HCT116 (cell line): ENCODE measurements around the gene EIF2B4. TPM values are rescaled to one million over a fixed set of nuclear protein-coding genes. Genes with fewer than 3 reads are reported as not detected.
A peak's percentile ranks its signal among the peaks of the same experiment; 100 is the strongest.

Source experiments
- ATAC-seq: fragments of 200-7000 bp; cut with Tn5 transposase; 2 replicates; pipeline ENCODE4 v1.9.1; 2020; ENCODE audit warnings: mild to moderate bottlenecking, moderate library complexity
- BruUV-seq: library from RNA; stranded (reverse); fragments of 400-500 nt; replicated peaks from 2 replicates; lab custom pipeline; 2021; lab: Mats Ljungman, UMichigan
- CTCF ChIA-PET: fragments of 300-600 bp; sonication (Branson Sonifier 250); formaldehyde crosslinking; loops from one replicate; lab custom pipeline; 2021; ENCODE audit warnings: antibody characterized with exemption; lab: Charles Lee
- POLR2A ChIA-PET: fragments of 300-600, 350-600 bp; sonication (Branson Sonifier 250); formaldehyde crosslinking; loops from one replicate; lab custom pipeline; 2021; ENCODE audit warnings: antibody characterized with exemption; lab: Charles Lee
- RAD21 ChIA-PET, 2 experiments: fragments of 300-600 bp; sonication (Branson Sonifier 250); formaldehyde crosslinking; loops; one replicate each; lab custom pipeline; 2023; ENCODE audit warnings: low total read pairs in 2 of 2; ENCODE audit not compliant: uncharacterized antibody in 2 of 2, unreplicated experiment in 2 of 2, low non-redundant PET in 1 of 2; lab: Charles Lee
- DNase-seq: peaks from one replicate; pipeline ENCODE4 v3.0.0-alpha.2; 2010; ENCODE audit warnings: low read depth, low spot score
- H2AFZ ChIP-seq: fragments of 200-600 bp; shearing (Covaris generic), sonication (generic); 2 replicates; pipeline ENCODE4 v1.6.1; 2017; ENCODE audit warnings: low read depth, mixed run types, mixed read lengths, antibody characterized with exemption, low read length; ENCODE audit not compliant: poor library complexity, severe bottlenecking
- H3K27ac ChIP-seq: 2 replicates; pipeline ENCODE4 v1.5.1; 2012; ENCODE audit warnings: low read depth, low read length
- H3K27me3 ChIP-seq: fragments of 200-600 bp; sonication (generic); 2 replicates; pipeline ENCODE4 v1.6.1; 2016; ENCODE audit warnings: mixed run types, low read length, mixed read lengths; ENCODE audit not compliant: insufficient read depth
- H3K36me3 ChIP-seq, 2 experiments: fragments of 200-500 bp in 1 of 2; fragments of 200-600 bp in 1 of 2; sonication (Bioruptor generic) in 1 of 2; sonication (generic) in 1 of 2; 2 replicates each; pipeline versions ENCODE4 v1.5.1 to v1.6.1; 2014 to 2016; ENCODE audit warnings: low read length in 2 of 2, inconsistent platforms in 1 of 2, mixed read lengths in 1 of 2, mixed run types in 1 of 2; ENCODE audit not compliant: insufficient read depth in 2 of 2, control insufficient read depth in 1 of 2
- H3K4me1 ChIP-seq, 2 experiments: fragments of 200-600 bp in 1 of 2; sonication (generic) in 1 of 2; 2 replicates each; pipeline versions ENCODE4 v1.5.1 to v1.6.1; 2012 to 2017; ENCODE audit warnings: low read length in 2 of 2, inconsistent platforms in 1 of 2, mild to moderate bottlenecking in 1 of 2, mixed read lengths in 1 of 2, mixed run types in 1 of 2, moderate library complexity in 1 of 2; ENCODE audit not compliant: insufficient read depth in 2 of 2, control insufficient read depth in 1 of 2
- H3K4me2 ChIP-seq: fragments of 200-600 bp; sonication (generic); 2 replicates; pipeline ENCODE4 v1.6.1; 2017; ENCODE audit warnings: mixed run types, low read length, mixed read lengths
- H3K4me3 ChIP-seq, 2 experiments: fragments of 200-600 bp in 1 of 2; sonication (generic) in 1 of 2; replicated peaks in 1 of 2; 2 replicates each; pipeline ENCODE4 v1.5.1; 2011 to 2016; ENCODE audit warnings: low read length in 2 of 2, control low read depth in 1 of 2, low read depth in 1 of 2, mild to moderate bottlenecking in 1 of 2, mixed read lengths in 1 of 2, mixed run types in 1 of 2
- H3K79me2 ChIP-seq: fragments of 200-600 bp; sonication (generic); 2 replicates; pipeline ENCODE4 v1.6.1; 2017; ENCODE audit warnings: mild to moderate bottlenecking, mixed run types, low read length, moderate library complexity, mixed read lengths; ENCODE audit not compliant: insufficient read depth
- H3K9ac ChIP-seq: fragments of 200-600 bp; sonication (generic); 2 replicates; pipeline ENCODE4 v1.6.1; 2016; ENCODE audit warnings: low read length, mixed read lengths
- H3K9me2 ChIP-seq: fragments of 200-600 bp; sonication (generic), shearing (Covaris generic); 2 replicates; pipeline ENCODE4 v1.6.1; 2017; ENCODE audit warnings: mixed run types, mild to moderate bottlenecking, moderate library complexity; ENCODE audit not compliant: insufficient read depth
- H3K9me3 ChIP-seq, 2 experiments: fragments of 200-500 bp in 1 of 2; fragments of 200-600 bp in 1 of 2; sonication (Bioruptor generic) in 1 of 2; sonication (generic) in 1 of 2; 2 replicates each; pipeline ENCODE4 v1.6.1; 2014 to 2017; ENCODE audit warnings: low read length in 2 of 2, mixed read lengths in 2 of 2, inconsistent platforms in 1 of 2, low read depth in 1 of 2, mild to moderate bottlenecking in 1 of 2, mixed run types in 1 of 2, moderate library complexity in 1 of 2; ENCODE audit not compliant: control insufficient read depth in 1 of 2, insufficient read depth in 1 of 2
- H4K20me1 ChIP-seq: fragments of 200-600 bp; sonication (generic), shearing (Covaris generic); 2 replicates; pipeline ENCODE4 v1.6.1; 2017; ENCODE audit warnings: mixed run types, mild to moderate bottlenecking, moderate library complexity; ENCODE audit not compliant: insufficient read depth
- ATF3 ChIP-seq: IDR thresholded peaks from 2 replicates; pipeline ENCODE4 v1.6.1; 2012
- CTCF ChIP-seq, 3 experiments: fragments of 200-600 bp in 1 of 3; sonication (generic) in 1 of 3; IDR thresholded peaks in 2 of 3; conservative IDR thresholded peaks in 1 of 3; 2 replicates each; pipeline ENCODE4 v1.5.1; 2012 to 2017; ENCODE audit warnings: low read depth in 2 of 3, low read length in 2 of 3, antibody characterized with exemption in 1 of 3, borderline replicate concordance in 1 of 3, control low read depth in 1 of 3, mild to moderate bottlenecking in 1 of 3, mixed read lengths in 1 of 3, mixed run types in 1 of 3, moderate library complexity in 1 of 3; ENCODE audit not compliant: insufficient read depth in 1 of 3
- ELF1 ChIP-seq: IDR thresholded peaks from 2 replicates; pipeline ENCODE4 v1.6.1; 2012; ENCODE audit warnings: low read depth, borderline replicate concordance
- EZH2 ChIP-seq: fragments of 200-600 bp; sonication (generic); IDR thresholded peaks from 2 replicates; pipeline ENCODE4 v1.6.1; 2017; ENCODE audit warnings: antibody characterized with exemption, mixed run types
- JUND ChIP-seq: IDR thresholded peaks from 2 replicates; pipeline ENCODE4 v1.6.1; 2012
- RAD21 ChIP-seq: IDR thresholded peaks from 2 replicates; pipeline ENCODE4 v1.6.1; 2012; ENCODE audit warnings: low read depth, mild to moderate bottlenecking
- SP1 ChIP-seq: IDR thresholded peaks from 2 replicates; pipeline ENCODE4 v1.6.1; 2012; ENCODE audit warnings: low read depth
- SRF ChIP-seq: IDR thresholded peaks from 2 replicates; pipeline ENCODE4 v1.6.1; 2012; ENCODE audit warnings: low read depth
- TCF7L2 ChIP-seq: IDR thresholded peaks from 2 replicates; pipeline ENCODE4 v1.7.0; 2011; ENCODE audit warnings: borderline replicate concordance, inconsistent platforms; ENCODE audit not compliant: insufficient read depth, insufficient read length; ENCODE audit errors: extremely low read depth
- YY1 ChIP-seq: IDR thresholded peaks from 2 replicates; pipeline ENCODE4 v1.6.1; 2011; ENCODE audit warnings: low read length, low read depth, moderate library complexity, mild to moderate bottlenecking; ENCODE audit not compliant: insufficient replicate concordance; ENCODE audit errors: extremely low read depth
- ZFX ChIP-seq: fragments of 450-650 bp; IDR thresholded peaks from 2 replicates; pipeline ENCODE4 v1.6.1; 2017
- intact Hi-C: fragments of 100-400 bp; cut with micrococcal nuclease; formaldehyde crosslinking; loops from 2 replicates; pipeline ENCODE4 v1.10.0; 2022
- total RNA-seq: library from RNA; stranded (reverse); gene quantifications from one replicate; pipeline ENCODE4 v1.2.1, GENCODE V29; 2021; ENCODE audit not compliant: unreplicated experiment

EIF2B4 gene
- total RNA-seq, 1 experiment from 2014 or later = 43.8 TPM

- ChIA-PET RAD21 (no interaction called here), CTCF (interaction anchor here (1.0 to 2.0 kb wide), 2 partner anchors 7 to 76 kb away, joined by 3 to 6 read pairs; no protein-coding TSS in a partner anchor), POLR2A (interaction anchor here (1.7 kb wide), 1 partner anchor 9 kb away, joined by 5 read pairs; the partner anchor contains the start of gene EIF2B4)
- peak overlapping the region; percentile 99 for H3K4me2 ChIP-seq
- no peaks in the 10 kb centered on the region for H4K20me1 ChIP-seq
- BruUV-seq = no TSS peak
- ATAC-seq (no peak), DNase-seq (no peak)
- no peaks in the 10 kb centered on the region for H3K9me3 ChIP-seq
- peak overlapping the region; percentile 80 for H3K9ac ChIP-seq
- TF ChIP-seq RAD21 = no peak
- TF ChIP-seq SRF = no peak
- no peak for TF ChIP-seq ELF1
- TF ChIP-seq ZFX = no peak
- no peak for TF ChIP-seq ATF3
- TF ChIP-seq SP1 = no peak
- TF ChIP-seq EZH2 = no peak
- TF ChIP-seq JUND = no peak
- no peak for TF ChIP-seq YY1
- TF ChIP-seq CTCF (IDR thresholded peaks at IDR 0.05 in 2 of 3, conservative IDR thresholded peaks at IDR 0.05 in 1 of 3; ENCODE audit: borderline replicate concordance in 1 of 3, insufficient read depth in 1 of 3, low read depth in 2 of 3, low read length in 2 of 3) = no peak
- no peak for TF ChIP-seq TCF7L2
- H3K27me3 ChIP-seq = no peaks in the 10 kb centered on the region
- peak overlapping the region in 1 of 2 experiments; percentile 72; a peak in 1 of 4 replicates for H3K4me3 ChIP-seq
- intact Hi-C loops = no loop called here
- peaks cover 18% of the 10 kb centered on the region for H3K79me2 ChIP-seq
- no peak overlapping the region for H2AFZ ChIP-seq
- peak overlapping the region; percentile 3 for H3K27ac ChIP-seq
- H3K4me1 ChIP-seq = peaks cover 3 to 27% of the 10 kb centered on the region in 2 experiments; a peak in 3 of 4 replicates
- no peaks in the 10 kb centered on the region for H3K9me2 ChIP-seq
- peaks cover 27 to 58% of the 10 kb centered on the region in 2 experiments; a peak in 3 of 4 replicates for H3K36me3 ChIP-seq
Measured at GRCh38 chr2:27378809-27379290, 8.7 kb upstream of the EIF2B4 start.
